Measurements from ENCODE around the gene RADIL. TPM values are rescaled to one million over a fixed set of nuclear protein-coding genes. Genes with fewer than 3 reads are reported as not detected.

Gene RADIL
- total and polyA plus RNA-seq, 2 of the 13 experiments (the other 11 are each of a cell fraction or from before 2014, with no cell fraction given), result 0.05 to 0.09 TPM

DNA sequence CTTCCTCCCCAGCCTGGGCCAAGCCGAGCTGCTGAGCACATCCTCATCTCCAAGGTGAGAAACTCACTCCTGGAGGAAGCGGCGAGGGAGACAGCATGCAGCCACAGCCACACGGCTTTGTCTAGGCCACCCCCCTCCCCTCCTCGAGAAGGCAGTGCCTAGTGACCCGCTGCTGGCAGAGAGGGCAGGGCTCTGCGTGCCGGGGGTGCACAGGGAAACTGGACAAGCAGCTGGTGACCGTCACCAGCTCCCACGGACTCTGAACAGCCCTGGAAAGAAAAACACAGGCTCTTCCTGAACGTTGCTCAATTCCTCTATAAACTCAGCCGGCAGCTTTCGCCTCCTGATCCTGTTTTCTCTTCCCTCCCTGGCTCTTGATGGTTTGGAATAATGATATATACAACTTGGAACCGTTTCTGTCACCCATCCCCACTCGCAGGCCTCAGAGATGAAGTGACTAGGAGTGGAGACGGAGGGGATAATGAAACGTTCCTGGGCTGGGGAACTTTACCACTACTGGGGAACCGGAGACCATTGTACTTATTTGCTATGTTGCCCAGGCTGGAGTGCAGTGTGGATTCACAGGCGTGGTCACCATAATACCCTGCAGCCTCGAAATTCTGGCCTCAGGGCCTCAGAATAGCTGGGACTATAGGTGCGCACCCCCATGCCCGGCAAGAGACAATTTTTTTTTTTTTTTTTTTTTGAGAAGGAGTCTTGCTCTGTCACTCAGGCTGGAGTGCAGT is 41.0 kb downstream of the RADIL start (continued):
- TF ChIP-seq NONO (IDR thresholded peaks at IDR 0.05) (no peak), NONO (CRISPR knock-in tag; conservative IDR thresholded peaks at IDR 0.05) (no peak), RARG (CRISPR knock-in tag; IDR thresholded peaks at IDR 0.05; ENCODE audit: low read depth) (no peak), RXRB (CRISPR knock-in tag; IDR thresholded peaks at IDR 0.05; ENCODE audit: borderline replicate concordance) (no peak), GFI1 (CRISPR knock-in tag; IDR thresholded peaks at IDR 0.05; ENCODE audit: borderline replicate concordance) (no peak), HNF1A (IDR thresholded peaks at IDR 0.05; ENCODE audit: low read depth) (no peak), HNF1A (CRISPR knock-in tag; IDR thresholded peaks at IDR 0.05; ENCODE audit: borderline replicate concordance) (no peak), KDM5A (IDR thresholded peaks at IDR 0.05; ENCODE audit: borderline replicate concordance, low read length) (no peak), TEAD3 (CRISPR knock-in tag; optimal IDR thresholded peaks at IDR 0.05; ENCODE audit: borderline replicate concordance) (peak; percentile 53), SSRP1 (CRISPR knock-in tag; IDR thresholded peaks at IDR 0.05) (no peak), RAD51 (IDR thresholded peaks at IDR 0.05; ENCODE audit: borderline replicate concordance) (no peak), PITX1 (CRISPR knock-in tag; IDR thresholded peaks at IDR 0.05) (no peak), EZH2 (conservative IDR thresholded peaks at IDR 0.05; ENCODE audit: low read depth, low read length) (no peak), NFE2L2 (IDR thresholded peaks at IDR 0.05; ENCODE audit: low read length) (no peak), PCBP1 (IDR thresholded peaks at IDR 0.05; ENCODE audit: borderline replicate concordance, low read depth, low read length) (no peak), MTERF4 (CRISPR knock-in tag; IDR thresholded peaks at IDR 0.05) (no peak), ZNF569 (CRISPR knock-in tag; IDR thresholded peaks at IDR 0.05; ENCODE audit: borderline replicate concordance) (no peak), HNRNPL (IDR thresholded peaks at IDR 0.05; ENCODE audit: low read depth, low read length) (peak; percentile 74; the same call in 1 of the 2 replicates), GATA4 (IDR thresholded peaks at IDR 0.05; ENCODE audit: borderline replicate concordance, low read depth) (no peak)
- TF ChIP-seq, protein P1, sequence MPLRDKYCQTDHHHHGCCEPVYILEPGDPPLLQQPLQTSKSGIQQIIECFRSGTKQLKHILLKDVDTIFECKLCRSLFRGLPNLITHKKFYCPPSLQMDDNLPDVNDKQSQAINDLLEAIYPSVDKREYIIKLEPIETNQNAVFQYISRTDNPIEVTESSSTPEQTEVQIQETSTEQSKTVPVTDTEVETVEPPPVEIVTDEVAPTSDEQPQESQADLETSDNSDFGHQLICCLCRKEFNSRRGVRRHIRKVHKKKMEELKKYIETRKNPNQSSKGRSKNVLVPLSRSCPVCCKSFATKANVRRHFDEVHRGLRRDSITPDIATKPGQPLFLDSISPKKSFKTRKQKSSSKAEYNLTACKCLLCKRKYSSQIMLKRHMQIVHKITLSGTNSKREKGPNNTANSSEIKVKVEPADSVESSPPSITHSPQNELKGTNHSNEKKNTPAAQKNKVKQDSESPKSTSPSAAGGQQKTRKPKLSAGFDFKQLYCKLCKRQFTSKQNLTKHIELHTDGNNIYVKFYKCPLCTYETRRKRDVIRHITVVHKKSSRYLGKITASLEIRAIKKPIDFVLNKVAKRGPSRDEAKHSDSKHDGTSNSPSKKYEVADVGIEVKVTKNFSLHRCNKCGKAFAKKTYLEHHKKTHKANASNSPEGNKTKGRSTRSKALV (CRISPR knock-in tag; IDR thresholded peaks at IDR 0.05), result 0 out of 2 replicates have a peak, but pooled peaks have one; percentile 21
- TF ChIP-seq, protein P2, sequence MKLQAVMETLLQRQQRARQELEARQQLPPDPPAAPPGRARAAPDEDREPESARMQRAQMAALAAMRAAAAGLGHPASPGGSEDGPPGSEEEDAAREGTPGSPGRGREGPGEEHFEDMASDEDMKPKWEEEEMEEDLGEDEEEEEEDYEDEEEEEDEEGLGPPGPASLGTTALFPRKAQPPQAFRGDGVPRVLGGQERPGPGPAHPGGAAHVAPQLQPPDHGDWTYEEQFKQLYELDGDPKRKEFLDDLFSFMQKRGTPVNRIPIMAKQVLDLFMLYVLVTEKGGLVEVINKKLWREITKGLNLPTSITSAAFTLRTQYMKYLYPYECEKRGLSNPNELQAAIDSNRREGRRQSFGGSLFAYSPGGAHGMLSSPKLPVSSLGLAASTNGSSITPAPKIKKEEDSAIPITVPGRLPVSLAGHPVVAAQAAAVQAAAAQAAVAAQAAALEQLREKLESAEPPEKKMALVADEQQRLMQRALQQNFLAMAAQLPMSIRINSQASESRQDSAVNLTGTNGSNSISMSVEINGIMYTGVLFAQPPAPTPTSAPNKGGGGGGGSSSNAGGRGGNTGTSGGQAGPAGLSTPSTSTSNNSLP (IDR thresholded peaks at IDR 0.05; ENCODE audit: low read depth, low read length), result no peak
